Activated naive CD8-positive, alpha-beta T cell treated with anti-CD3 and anti-CD28 coated beads, Interleukin-2, amount 50 U/mL, for 24 hours (primary cell): ENCODE measurements around the gene MEFV.

Source experiments
- ATAC-seq: fragments of 150-1000 bp; cut with Tn5 transposase; one replicate; pipeline ENCODE4 v1.10.0; 2021
- DNase-seq: peaks from one replicate; pipeline ENCODE4 v3.0.0; 2021
- H3K27ac Mint-ChIP-seq: one replicate; pipeline ENCODE4 v1.8.0; 2021; ENCODE audit warnings: mild to moderate bottlenecking, mixed read lengths
- H3K27me3 Mint-ChIP-seq: one replicate; pipeline ENCODE4 v1.8.0; 2021; ENCODE audit warnings: mixed read lengths
- H3K36me3 Mint-ChIP-seq: one replicate; pipeline ENCODE4 v1.8.0; 2021; ENCODE audit warnings: low read depth, mixed read lengths
- H3K4me1 Mint-ChIP-seq: one replicate; pipeline ENCODE4 v1.8.0; 2021; ENCODE audit warnings: mixed read lengths
- H3K4me3 Mint-ChIP-seq: one replicate; pipeline ENCODE4 v1.8.0; 2021; ENCODE audit warnings: mild to moderate bottlenecking, moderate library complexity, mixed read lengths
- H3K9me3 Mint-ChIP-seq: one replicate; pipeline ENCODE4 v1.8.0; 2021; ENCODE audit warnings: mixed read lengths

Gene MEFV, protein sequence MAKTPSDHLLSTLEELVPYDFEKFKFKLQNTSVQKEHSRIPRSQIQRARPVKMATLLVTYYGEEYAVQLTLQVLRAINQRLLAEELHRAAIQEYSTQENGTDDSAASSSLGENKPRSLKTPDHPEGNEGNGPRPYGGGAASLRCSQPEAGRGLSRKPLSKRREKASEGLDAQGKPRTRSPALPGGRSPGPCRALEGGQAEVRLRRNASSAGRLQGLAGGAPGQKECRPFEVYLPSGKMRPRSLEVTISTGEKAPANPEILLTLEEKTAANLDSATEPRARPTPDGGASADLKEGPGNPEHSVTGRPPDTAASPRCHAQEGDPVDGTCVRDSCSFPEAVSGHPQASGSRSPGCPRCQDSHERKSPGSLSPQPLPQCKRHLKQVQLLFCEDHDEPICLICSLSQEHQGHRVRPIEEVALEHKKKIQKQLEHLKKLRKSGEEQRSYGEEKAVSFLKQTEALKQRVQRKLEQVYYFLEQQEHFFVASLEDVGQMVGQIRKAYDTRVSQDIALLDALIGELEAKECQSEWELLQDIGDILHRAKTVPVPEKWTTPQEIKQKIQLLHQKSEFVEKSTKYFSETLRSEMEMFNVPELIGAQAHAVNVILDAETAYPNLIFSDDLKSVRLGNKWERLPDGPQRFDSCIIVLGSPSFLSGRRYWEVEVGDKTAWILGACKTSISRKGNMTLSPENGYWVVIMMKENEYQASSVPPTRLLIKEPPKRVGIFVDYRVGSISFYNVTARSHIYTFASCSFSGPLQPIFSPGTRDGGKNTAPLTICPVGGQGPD

DNA sequence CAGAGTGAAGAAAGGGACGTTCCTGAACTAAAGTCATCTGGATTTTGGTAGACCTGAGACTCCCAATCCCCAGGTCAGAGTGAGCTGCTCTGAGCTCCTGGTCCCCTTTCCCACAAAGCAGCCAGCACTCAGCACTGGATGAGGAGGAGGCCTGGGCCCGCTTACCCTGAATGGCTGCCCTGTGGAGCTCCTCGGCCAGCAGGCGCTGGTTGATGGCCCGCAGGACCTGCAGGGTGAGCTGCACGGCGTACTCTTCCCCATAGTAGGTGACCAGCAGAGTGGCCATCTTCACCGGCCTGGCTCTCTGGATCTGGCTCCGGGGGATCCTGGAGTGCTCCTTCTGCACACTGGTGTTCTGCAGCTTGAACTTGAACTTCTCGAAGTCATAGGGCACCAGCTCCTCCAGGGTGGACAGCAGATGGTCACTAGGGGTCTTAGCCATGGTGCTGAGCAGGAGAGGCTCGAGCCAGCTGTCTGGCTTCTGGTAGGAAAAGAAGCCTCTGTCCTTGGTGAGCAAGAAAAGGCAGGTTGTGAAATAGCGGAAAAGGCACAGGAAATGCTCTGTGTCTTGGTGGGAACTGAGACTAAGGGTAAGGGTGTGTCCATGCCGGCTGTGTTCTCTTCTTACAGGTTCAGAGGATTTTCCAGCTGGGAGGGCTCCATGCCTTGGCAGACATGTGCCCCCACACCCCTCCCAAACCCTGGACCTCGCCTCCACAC is at the start of gene MEFV:
Gene MEFV, minus strand, starts transcription at position 488 of the 720 bp plus-strand sequence. Its CDS starts 46 bp downstream, at position 442.
- no peak within 1 kb of the TSS for H3K4me3 Mint-ChIP-seq
- DNase-seq: no peak

DNA sequence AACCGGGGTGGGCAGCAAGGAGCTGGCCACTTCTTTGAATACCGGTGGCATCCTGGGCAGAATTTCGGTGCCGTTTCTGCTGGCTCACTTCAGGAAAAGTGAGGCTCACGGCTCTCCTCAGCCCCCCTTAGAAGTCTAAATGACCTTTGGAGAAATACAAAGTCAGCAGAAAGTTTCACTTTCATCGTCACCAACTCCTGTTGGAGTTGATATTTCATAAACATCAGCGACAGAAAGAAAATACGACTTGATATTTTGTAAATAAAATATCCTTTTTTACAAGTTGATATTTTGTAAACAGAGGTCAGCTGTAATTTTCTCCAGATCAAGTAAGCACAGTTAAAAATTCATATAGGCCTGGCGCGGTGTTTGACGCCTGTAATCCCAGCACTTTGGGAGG is 49.6 kb upstream of the MEFV start:
- Mint-ChIP-seq H3K4me3 (peak overlapping the region; percentile 81), H3K27me3 (no peaks in the 10 kb centered on the region), H3K9me3 (peaks cover 37% of the 10 kb centered on the region), H3K4me1 (peaks cover 23% of the 10 kb centered on the region), H3K27ac (peak overlapping the region; percentile 73), H3K36me3 (peaks cover 75% of the 10 kb centered on the region)
- DNase-seq: no peak
- ATAC-seq: no peak

More for the DNA sequence above, at the start of gene MEFV:
- Mint-ChIP-seq H3K36me3 (no peaks in the 10 kb centered on the region), H3K27ac (no peak within 1 kb of the TSS), H3K9me3 (no peaks in the 10 kb centered on the region), H3K4me1 (no peaks in the 10 kb centered on the region), H3K27me3 (peaks cover 8% of the 10 kb centered on the region)
- ATAC-seq: no peak

DNA sequence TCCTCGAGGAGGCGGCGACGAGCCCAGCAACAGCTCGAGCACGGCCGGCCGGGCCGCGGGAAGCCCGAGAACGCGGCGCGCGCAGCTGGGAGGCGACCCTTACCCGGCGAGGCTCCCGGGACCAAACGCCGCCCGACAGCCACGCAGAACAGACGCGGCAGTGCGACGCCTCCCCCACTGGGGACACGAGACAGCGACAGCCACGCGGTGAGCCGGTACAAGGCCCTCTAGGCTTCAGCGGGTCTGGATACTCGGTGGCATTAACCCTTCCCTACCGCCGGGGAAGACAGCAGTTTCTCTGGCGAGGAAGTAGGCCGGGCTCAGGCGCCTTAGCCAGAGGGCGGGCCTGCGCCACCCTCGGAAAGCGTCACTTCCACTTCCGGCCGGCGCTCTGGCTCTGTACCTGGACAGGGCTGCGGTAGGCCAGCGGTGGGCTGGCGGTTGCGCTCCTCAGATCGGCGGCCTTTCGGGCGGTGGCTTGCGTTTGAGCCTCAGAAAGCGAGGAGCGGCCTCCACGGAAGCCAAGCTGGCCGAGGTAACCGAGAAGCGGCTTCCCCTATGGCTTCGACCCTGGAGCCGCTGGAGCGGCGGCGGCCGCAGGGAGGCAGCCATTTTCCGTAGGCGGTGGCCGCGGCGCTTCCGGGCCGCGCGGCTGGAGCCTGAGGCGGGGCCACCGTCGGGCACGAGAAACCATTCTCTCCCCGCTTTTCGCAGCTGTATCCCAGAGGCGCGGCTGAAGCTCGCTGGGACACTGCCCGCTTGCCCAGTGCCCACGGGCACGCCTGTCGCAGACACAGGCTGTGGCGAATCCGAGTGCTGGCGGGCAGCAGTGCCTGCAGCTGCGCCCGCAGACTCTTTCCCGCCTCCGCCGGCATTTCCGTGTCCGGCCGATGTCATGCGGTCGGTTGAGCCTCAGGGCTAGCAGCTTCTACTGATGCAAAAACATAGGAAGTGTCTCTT is 49.0 kb upstream of the MEFV start, which contains the start of the genes TIGD7 and ZNF75A:
Gene TIGD7, minus strand, starts transcription at position 322 of the 960 bp plus-strand sequence. CDS start 4,816 bp downstream, outside the sequence.
Gene ZNF75A, plus strand, starts transcription at position 389 of the 960 bp plus-strand sequence. CDS start 2,932 bp downstream, outside the sequence.
- Mint-ChIP-seq H3K27me3 (no peaks in the 10 kb centered on the region), H3K36me3 (peaks cover 74% of the 10 kb centered on the region), H3K27ac (peak within 1 kb of the TSS; percentile 73), H3K4me3 (peak within 1 kb of the TSS; percentile 81), H3K9me3 (peaks cover 40% of the 10 kb centered on the region), H3K4me1 (peaks cover 23% of the 10 kb centered on the region)
- DNase-seq (peak; percentile 83), ATAC-seq (peak; percentile 99)

DNA sequence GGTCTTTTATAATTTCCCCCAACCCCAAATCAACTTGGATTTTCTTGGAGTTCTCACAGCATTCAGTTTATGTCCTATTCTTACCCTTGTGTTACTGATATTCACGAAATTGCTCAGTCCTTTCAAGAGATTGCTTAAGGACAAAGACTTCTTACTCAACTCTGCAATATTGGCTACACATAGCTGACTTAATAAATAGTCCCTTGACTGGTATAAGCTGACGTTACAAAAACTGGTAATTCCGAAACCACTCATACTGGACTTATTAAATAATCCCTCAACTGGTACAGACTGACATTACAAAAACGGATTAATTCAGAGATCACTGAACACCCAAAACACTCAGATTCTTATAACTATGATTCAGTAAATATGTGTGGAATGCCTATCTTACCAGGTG is 47.9 kb upstream of the MEFV start:
- Mint-ChIP-seq H3K27ac (peak overlapping the region; percentile 73), H3K36me3 (peaks cover 74% of the 10 kb centered on the region), H3K27me3 (no peaks in the 10 kb centered on the region), H3K4me3 (peak overlapping the region; percentile 81), H3K4me1 (peaks cover 23% of the 10 kb centered on the region), H3K9me3 (peaks cover 49% of the 10 kb centered on the region)
- DNase-seq (no peak), ATAC-seq (no peak)

DNA sequence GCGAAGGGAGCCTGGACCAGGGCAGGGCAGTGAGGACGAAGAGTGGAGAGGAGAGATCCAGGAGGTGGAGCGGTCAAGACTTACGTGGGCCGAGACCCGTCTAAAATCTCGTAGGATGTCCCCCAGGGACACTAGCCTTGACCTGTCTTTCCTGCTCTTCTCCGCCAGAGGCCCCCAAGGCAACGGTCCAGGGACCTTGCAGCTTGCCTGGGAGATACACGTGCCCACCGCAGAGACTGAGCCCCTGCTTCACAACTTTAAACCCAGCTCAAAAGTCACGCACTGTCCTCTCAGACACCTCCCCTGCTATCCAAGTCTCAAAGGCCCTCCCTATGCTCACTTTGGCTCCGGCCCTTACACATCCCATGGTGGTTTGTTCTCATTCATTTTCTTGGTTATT is 39.4 kb upstream of the MEFV start:
- H3K4me3 Mint-ChIP-seq: no peak overlapping the region
- no peak for ATAC-seq
- peaks cover 80% of the 10 kb centered on the region for H3K36me3 Mint-ChIP-seq
- no peak for DNase-seq
- H3K27me3 Mint-ChIP-seq: no peaks in the 10 kb centered on the region
- no peaks in the 10 kb centered on the region for H3K4me1 Mint-ChIP-seq
- H3K27ac Mint-ChIP-seq: no peak overlapping the region
- H3K9me3 Mint-ChIP-seq: peaks cover 70% of the 10 kb centered on the region

DNA sequence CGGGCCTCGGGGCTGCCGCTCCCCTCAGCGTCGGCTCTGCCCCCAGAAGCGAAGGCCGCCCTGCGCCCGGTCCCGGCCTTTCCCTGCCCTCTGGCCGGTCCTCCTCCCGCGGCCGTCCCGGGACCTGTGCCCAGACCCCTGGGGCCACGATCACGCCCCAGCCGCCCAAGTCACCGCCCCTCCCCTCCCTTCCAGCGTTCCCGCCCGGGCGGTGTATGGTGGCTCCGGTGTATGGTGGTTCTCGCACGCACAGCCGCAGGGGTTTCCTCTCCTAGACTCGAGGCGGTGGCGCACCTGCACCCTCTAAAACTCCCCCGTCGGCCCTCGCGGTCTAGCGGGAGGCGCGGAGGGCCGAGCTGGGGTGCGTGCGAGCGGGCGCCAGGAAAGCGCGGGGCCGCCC is 38.8 kb upstream of the MEFV start:
- no peak for DNase-seq
- H3K27ac Mint-ChIP-seq: no peak overlapping the region
- H3K4me1 Mint-ChIP-seq: no peaks in the 10 kb centered on the region
- peaks cover 81% of the 10 kb centered on the region for H3K36me3 Mint-ChIP-seq
- peaks cover 68% of the 10 kb centered on the region for H3K9me3 Mint-ChIP-seq
- no peaks in the 10 kb centered on the region for H3K27me3 Mint-ChIP-seq
- ATAC-seq: no peak
- H3K4me3 Mint-ChIP-seq: no peak overlapping the region

DNA sequence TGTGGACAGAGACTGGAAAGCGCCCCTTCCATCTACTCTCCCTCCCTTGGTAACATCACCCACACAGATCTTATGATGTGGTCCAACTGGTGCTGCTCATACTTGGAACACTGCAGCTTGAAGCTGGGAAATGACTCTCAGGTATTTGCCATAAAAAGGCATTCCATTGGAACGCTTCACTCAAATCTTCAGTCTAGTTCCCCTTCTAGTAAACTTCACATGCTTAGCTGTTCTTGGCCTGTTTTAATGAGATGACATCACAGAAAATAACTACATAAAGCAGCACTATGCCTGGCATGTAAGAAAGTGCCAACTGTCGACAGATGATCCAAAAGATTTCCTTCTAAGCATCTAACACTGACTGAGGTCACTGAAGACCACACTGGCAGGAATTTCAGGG is 36.2 kb upstream of the MEFV start:
- no peak for DNase-seq
- Mint-ChIP-seq H3K27ac (no peak overlapping the region), H3K9me3 (peaks cover 58% of the 10 kb centered on the region), H3K27me3 (no peaks in the 10 kb centered on the region), H3K4me1 (no peaks in the 10 kb centered on the region), H3K4me3 (no peak overlapping the region), H3K36me3 (peaks cover 86% of the 10 kb centered on the region)
- no peak for ATAC-seq

DNA sequence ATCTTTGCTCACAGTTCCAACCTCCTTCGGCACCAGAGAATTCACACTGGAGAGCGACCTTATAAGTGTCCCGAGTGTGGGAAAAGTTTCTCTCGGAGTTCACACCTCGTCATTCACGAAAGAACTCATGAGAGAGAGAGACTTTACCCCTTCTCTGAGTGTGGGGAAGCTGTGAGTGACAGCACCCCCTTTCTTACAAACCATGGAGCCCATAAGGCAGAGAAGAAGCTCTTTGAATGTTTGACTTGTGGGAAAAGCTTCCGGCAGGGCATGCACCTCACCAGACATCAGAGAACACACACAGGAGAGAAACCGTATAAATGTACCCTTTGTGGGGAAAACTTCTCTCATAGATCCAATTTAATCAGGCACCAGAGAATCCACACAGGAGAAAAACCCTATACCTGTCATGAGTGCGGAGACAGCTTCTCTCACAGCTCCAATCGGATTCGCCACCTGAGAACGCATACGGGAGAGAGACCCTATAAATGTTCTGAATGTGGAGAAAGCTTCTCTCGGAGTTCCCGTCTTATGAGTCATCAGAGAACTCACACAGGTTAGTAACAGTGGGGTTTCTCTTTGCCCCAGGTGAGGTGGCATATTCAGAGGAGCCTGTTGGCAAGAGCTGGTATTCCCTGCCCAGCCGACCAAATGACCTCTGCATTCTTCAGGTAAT is 33.7 kb upstream of the MEFV start:
- peaks cover 10% of the 10 kb centered on the region for H3K4me1 Mint-ChIP-seq
- DNase-seq (no peak), ATAC-seq (no peak)
- no peak overlapping the region for H3K27ac Mint-ChIP-seq
- peaks cover 58% of the 10 kb centered on the region for H3K9me3 Mint-ChIP-seq
- peaks cover 95% of the 10 kb centered on the region for H3K36me3 Mint-ChIP-seq
- H3K4me3 Mint-ChIP-seq: no peak overlapping the region
- no peaks in the 10 kb centered on the region for H3K27me3 Mint-ChIP-seq

DNA sequence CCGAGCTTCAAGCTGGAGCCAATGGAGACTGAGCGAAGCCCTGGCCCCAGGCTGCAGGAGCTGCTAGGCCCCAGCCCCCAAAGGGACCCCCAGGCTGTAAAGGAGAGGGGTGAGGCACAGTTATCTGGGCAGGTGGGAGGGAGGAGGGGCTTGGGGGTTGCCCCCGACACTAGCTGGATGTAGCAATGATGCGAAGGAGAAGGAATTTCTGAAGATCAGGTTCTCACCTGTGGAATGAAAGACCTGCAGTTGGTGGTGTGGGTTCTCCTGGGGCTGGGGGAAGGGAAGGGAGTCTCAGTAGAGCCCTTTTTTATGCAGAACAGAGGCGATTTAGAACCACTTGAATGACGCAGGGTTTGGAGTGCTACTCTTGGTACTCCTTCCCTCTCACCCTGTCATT is 28.7 kb upstream of the MEFV start:
- peaks cover 40% of the 10 kb centered on the region for H3K4me1 Mint-ChIP-seq
- no peak overlapping the region for H3K27ac Mint-ChIP-seq
- ATAC-seq (no peak), DNase-seq (no peak)
- peaks cover 64% of the 10 kb centered on the region for H3K36me3 Mint-ChIP-seq
- no peaks in the 10 kb centered on the region for H3K27me3 Mint-ChIP-seq
- peaks cover 31% of the 10 kb centered on the region for H3K9me3 Mint-ChIP-seq
- H3K4me3 Mint-ChIP-seq: peak overlapping the region; percentile 94

DNA sequence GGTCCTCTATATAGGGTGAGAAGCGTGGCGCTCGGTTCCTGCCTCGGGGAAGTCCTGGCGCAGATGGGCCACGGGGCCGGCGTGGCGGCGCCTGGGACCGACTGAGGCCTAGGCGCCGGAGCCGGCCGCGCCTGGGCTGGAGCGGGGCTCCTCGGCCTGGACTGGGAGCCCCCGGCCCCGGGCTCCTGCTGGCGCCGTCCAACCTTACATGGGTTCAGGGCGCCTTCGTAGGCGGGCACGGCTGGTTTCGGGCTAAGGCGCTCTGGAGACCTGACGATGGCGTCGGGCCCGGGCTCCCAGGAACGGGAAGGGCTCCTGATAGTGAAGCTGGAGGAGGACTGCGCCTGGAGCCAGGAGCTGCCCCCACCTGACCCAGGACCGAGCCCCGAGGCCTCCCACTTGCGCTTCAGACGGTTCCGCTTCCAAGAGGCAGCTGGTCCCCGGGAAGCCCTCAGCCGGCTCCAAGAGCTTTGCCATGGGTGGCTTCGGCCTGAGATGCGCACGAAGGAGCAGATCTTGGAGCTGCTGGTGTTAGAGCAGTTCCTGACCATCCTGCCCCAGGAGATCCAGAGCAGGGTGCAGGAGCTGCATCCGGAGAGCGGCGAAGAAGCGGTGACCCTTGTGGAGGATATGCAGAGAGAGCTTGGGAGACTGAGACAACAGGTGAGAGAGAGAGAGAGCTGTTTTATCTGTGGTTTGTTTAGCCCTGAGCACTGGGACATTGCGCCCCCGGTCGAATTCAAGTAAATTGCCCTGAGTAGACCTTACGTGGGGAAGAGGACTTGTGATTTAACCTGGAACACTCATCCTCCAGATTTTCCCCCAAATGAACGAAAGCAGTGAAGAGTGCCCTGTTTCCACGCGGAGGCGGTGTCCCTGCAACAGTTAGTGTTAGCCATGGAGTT is 27.4 kb upstream of the MEFV start:
- Mint-ChIP-seq H3K27me3 (no peaks in the 10 kb centered on the region), H3K4me1 (peaks cover 40% of the 10 kb centered on the region), H3K36me3 (peaks cover 50% of the 10 kb centered on the region), H3K27ac (peak overlapping the region; percentile 95), H3K4me3 (peak overlapping the region; percentile 94), H3K9me3 (peaks cover 25% of the 10 kb centered on the region)
- ATAC-seq (no peak), DNase-seq (no peak)

DNA sequence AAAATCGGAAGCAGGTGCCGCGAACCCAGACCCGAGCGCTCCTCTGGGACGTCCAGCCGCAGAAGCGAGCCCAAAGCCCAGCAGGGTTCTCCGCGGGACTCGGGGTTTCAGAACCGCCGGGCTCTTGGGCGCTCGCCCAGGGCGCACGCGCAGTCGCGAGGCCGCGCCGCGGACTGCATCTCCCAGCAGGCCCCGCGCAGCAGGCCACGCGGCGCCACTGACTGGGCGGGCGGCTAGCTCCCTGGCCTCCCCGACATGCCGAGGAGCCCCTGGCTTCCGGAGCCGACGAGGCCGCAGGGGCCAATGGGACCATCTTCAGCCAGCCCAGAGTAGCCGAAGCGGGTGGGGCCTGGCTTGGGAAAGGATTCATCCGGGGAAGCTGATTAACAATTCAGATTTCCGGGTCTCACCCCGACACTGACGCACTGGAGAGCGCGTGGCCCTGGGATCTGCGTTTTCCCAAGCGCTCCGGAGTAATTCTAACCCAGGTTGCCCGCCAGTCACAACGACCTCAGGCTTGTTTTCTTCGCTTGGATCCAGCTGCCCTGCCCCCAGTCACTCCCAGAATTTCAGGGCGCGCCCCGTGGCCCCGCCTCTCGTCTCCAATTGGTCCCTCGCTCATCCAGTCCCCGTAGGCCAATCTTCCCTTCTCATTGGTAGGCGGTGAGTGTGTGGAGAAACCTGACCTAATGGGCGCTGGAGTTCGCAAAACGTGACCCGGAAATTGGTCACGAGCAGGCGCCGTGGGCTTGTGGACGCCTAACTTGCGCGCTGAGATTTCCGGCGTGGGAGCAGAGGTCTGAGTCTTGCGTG is 26.5 kb upstream of the MEFV start, which contains the start of gene ZNF263:
Gene ZNF263, plus strand, starts transcription at position 762 of the 813 bp plus-strand sequence. CDS start 328 bp downstream, outside the sequence.
- Mint-ChIP-seq H3K4me1 (peaks cover 40% of the 10 kb centered on the region), H3K9me3 (peaks cover 20% of the 10 kb centered on the region), H3K27me3 (peaks cover 3% of the 10 kb centered on the region), H3K27ac (peak within 1 kb of the TSS; percentile 95), H3K36me3 (peaks cover 42% of the 10 kb centered on the region), H3K4me3 (peak within 1 kb of the TSS; percentile 94)
- DNase-seq: peak; percentile 91
- peak; percentile 92 for ATAC-seq
